NCI-H460 (cell line): ENCODE data around the gene GAA. TPM values are rescaled to one million over a fixed set of nuclear protein-coding genes. Genes with fewer than 3 reads are reported as not detected.

Source experiments
- small RNA-seq, 2 experiments: library from RNA; depleted of rRNA; stranded (forward); fragments of <200 nt; gene quantifications; one replicate each; pipeline ENCODE3, GENCODE V24; 2014
- total RNA-seq: library from RNA; depleted of rRNA; stranded (reverse); fragments of >200 nt; shearing (Covaris generic); gene quantifications from 2 replicates; pipeline ENCODE4 v1.2.3, GENCODE V29; 2014; rRNA removed

The GAA gene
- total RNA-seq, 1 experiment from 2014 or later: 45.1 TPM

Small RNA genes within 50 kb of the gene (small RNA-seq; reads per million reads assigned to genes)
- gene AC087741.2 (0 reads per million in 2 experiments), gene MIR1268B (0 reads per million in 2 experiments)

Other genes starting within 250 kb of the GAA start
- gene TBC1D16, start 65.7 kb upstream of the GAA start, total RNA-seq: 12.3 and 12.4 TPM in 2 replicates
- gene CCDC40, start 64.9 kb upstream of the GAA start, total RNA-seq: 2.0 and 2.6 TPM in 2 replicates
- gene EIF4A3, start 45.5 kb downstream of the GAA start, total RNA-seq: 86.7 and 96.7 TPM in 2 replicates
- 0.46 and 0.62 TPM in 2 replicates for gene CARD14, start 68.4 kb downstream of the GAA start, total RNA-seq
- gene SGSH, start 118.8 kb downstream of the GAA start, total RNA-seq: 7.5 and 10.2 TPM in 2 replicates
- 5.9 and 7.6 TPM in 2 replicates for gene SLC26A11, start 118.8 kb downstream of the GAA start, total RNA-seq
- 52.7 and 60.8 TPM in 2 replicates for gene RNF213, start 159.3 kb downstream of the GAA start, total RNA-seq